Activated CD4-positive, alpha-beta memory T cell treated with anti-CD3 and anti-CD28 coated beads, Interleukin-2, amount 10 ng/mL, durations not matched to agents 7 days and 5 days (primary cell): ENCODE data around the gene DPYSL4. TPM values are rescaled to one million over a fixed set of nuclear protein-coding genes. Genes with fewer than 3 reads are reported as not detected.

Experiments
- CTCF ChIA-PET: fragments of 350-600 bp; sonication (Branson Sonifier 250); formaldehyde crosslinking; loops from one replicate; lab custom pipeline; 2021; ENCODE audit warnings: antibody characterized with exemption, inconsistent platforms; lab: Charles Lee
- POLR2A ChIA-PET: fragments of 350-600 bp; sonication (Branson Sonifier 250); formaldehyde crosslinking; loops from one replicate; lab custom pipeline; 2021; ENCODE audit warnings: antibody characterized with exemption; lab: Charles Lee
- DNase-seq: peaks from one replicate; pipeline ENCODE4 v3.0.0-alpha.2; 2020
- H3K27ac Mint-ChIP-seq: one replicate; pipeline ENCODE4 v1.8.0; 2021; ENCODE audit warnings: mild to moderate bottlenecking, mixed read lengths
- H3K27me3 Mint-ChIP-seq: one replicate; pipeline ENCODE4 v1.8.0; 2021; ENCODE audit warnings: mixed read lengths
- H3K36me3 Mint-ChIP-seq: one replicate; pipeline ENCODE4 v1.8.0; 2021; ENCODE audit warnings: low read depth, mixed read lengths
- H3K4me1 Mint-ChIP-seq: one replicate; pipeline ENCODE4 v1.8.0; 2021; ENCODE audit warnings: mixed read lengths
- H3K4me3 Mint-ChIP-seq: one replicate; pipeline ENCODE4 v1.8.0; 2021; ENCODE audit warnings: mild to moderate bottlenecking, mixed read lengths
- H3K9me3 Mint-ChIP-seq: one replicate; pipeline ENCODE4 v1.8.0; 2021; ENCODE audit warnings: mixed read lengths
- total RNA-seq, 2 experiments: library from RNA; stranded (reverse); gene quantifications; one replicate each; pipeline ENCODE4 v1.2.3, GENCODE V29; 2021

Gene DPYSL4
- total RNA-seq, 2 experiments from 2014 or later = 5.4 to 6.7 TPM

DNA sequence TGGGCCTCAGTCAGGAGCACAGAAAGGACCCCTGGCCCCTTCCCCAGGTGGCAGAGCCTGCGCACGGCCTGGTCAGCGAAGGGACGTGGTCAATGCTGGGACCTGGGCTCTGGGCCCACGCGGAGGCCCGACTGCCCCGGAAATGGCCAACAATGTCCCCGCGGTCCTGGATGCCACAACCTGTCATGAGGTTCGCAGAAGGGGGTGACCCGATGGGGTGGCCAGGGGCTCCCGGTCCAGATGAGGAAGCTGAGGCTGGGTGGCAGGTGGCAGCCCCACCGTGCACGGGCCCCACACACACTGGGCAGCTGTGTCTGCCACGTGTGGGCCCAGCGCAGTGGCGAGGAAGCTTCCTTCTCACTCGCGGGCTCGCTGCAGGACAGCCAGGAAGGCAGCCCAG, 49.4 kb downstream of the DPYSL4 start:
- H3K4me1 Mint-ChIP-seq = peaks cover 15% of the 10 kb centered on the region
- H3K4me3 Mint-ChIP-seq = no peak overlapping the region
- H3K27me3 Mint-ChIP-seq = no peaks in the 10 kb centered on the region
- no peak for DNase-seq
- H3K27ac Mint-ChIP-seq = no peak overlapping the region
- CTCF ChIA-PET = no interaction called here
- H3K36me3 Mint-ChIP-seq = no peaks in the 10 kb centered on the region
- H3K9me3 Mint-ChIP-seq = no peaks in the 10 kb centered on the region
- POLR2A ChIA-PET = no interaction called here

DNA sequence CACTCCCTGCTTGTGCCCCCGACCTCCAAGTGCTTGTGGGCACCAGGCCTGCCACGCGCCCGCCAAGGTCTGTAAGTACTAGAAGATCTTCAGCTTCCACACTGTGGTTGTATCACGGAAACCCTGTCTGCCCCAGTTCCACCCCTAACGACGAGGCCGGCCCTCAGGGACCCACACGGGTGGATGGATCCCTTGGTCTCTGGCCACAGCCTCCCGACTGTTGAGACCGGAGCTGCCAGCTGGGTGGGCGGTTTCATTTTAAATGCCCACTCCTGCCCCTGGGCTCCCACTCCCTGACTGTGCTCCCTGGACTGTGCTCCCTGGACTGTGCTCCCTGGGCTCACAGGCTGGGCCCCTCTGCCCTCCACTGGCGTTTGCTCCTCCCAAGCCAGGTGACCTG, 50.1 kb downstream of the DPYSL4 start:
- Mint-ChIP-seq H3K27me3 (no peaks in the 10 kb centered on the region), H3K36me3 (no peaks in the 10 kb centered on the region), H3K9me3 (no peaks in the 10 kb centered on the region), H3K27ac (no peak overlapping the region), H3K4me1 (peaks cover 11% of the 10 kb centered on the region), H3K4me3 (no peak overlapping the region)
- POLR2A ChIA-PET = no interaction called here
- DNase-seq = no peak
- CTCF ChIA-PET = no interaction called here

DNA sequence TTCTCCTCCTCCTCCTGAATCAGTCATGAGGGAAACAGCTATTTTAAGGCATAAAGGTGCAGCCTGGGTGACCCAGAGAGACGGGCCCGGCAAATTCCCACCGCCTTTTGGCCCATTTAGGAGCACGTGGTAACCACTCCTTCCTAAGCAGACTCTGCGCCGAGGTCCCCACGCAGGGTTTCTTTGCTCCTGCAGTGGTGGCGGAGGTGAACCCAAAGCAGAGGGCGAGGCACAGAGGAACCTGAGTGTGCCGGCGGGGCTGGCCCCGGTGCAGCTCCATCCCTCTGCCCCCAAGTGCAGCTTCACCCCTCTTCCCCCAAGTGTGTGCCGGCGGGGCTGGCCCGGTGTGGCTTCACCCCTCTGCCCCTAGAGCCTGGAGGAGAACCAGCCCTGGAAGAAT, 50.6 kb downstream of the DPYSL4 start:
- no peak overlapping the region for H3K4me3 Mint-ChIP-seq
- ChIA-PET POLR2A (no interaction called here), CTCF (no interaction called here)
- H3K27ac Mint-ChIP-seq = no peak overlapping the region
- no peaks in the 10 kb centered on the region for H3K27me3 Mint-ChIP-seq
- no peaks in the 10 kb centered on the region for H3K36me3 Mint-ChIP-seq
- no peak for DNase-seq
- H3K9me3 Mint-ChIP-seq = no peaks in the 10 kb centered on the region
- peaks cover 6% of the 10 kb centered on the region for H3K4me1 Mint-ChIP-seq

DNA sequence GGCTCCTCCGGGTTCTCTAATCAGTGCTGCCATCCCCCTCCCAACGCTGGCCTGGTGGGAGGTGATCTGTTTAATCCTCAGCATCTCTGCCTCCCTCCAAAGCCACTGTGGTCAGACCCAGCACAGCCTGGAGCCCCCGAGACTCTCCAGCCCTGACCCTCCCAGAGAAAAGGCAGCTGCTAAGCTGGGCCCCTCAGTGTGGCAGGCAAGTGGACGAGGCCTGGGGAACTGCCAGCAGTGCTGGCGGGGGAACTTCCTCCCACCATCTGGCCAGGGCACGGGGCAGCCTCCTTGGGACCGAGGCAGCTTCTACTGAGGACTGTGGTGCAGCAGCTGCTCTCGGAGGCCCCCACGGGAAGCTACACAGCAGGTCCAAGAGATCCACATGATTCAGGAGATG, 51.1 kb downstream of the DPYSL4 start:
- DNase-seq = no peak
- ChIA-PET CTCF (no interaction called here), POLR2A (no interaction called here)
- no peaks in the 10 kb centered on the region for H3K9me3 Mint-ChIP-seq
- no peaks in the 10 kb centered on the region for H3K27me3 Mint-ChIP-seq
- H3K36me3 Mint-ChIP-seq = no peaks in the 10 kb centered on the region
- H3K4me1 Mint-ChIP-seq = peaks cover 3% of the 10 kb centered on the region
- no peak overlapping the region for H3K4me3 Mint-ChIP-seq
- H3K27ac Mint-ChIP-seq = no peak overlapping the region

DNA sequence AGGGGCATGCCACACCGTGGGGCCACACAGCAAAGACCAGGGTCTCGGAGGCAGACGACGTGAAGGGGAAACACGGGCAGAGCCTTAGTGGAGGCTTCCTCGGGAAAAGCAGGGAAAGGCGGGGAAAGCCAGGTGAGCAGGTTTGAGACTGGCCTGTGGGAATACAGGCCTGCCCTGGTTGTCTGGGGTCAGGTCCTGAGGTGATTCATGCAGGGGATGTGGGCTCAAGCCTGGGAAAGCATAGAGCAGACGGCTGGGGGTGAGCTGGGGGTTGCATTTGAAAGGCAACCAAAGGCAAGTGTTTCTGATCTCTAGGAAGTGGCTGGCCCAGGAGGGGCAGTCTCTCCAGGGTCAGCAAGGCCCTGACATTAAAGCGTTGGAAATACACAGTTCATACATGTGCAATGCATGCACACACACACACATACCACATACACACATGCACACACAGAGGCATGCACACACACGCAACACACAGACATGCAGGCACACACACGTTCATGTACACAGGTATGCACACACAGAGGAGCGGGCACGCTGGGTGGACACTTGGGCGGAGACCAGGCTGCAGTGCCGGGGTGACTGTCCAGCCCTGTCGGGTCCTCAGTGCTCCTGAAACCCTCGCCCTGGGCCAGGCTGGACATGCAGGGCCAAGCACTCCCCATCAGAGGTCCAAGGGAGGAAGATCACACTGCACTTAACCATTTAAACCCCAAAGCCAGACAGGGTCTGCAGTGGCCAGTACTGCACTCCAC, 51.8 kb downstream of the DPYSL4 start:
- Mint-ChIP-seq H3K27me3 (no peaks in the 10 kb centered on the region), H3K4me3 (no peak overlapping the region), H3K36me3 (no peaks in the 10 kb centered on the region), H3K27ac (no peak overlapping the region), H3K9me3 (no peaks in the 10 kb centered on the region), H3K4me1 (no peaks in the 10 kb centered on the region)
- POLR2A ChIA-PET = no interaction called here
- CTCF ChIA-PET = no interaction called here
- DNase-seq = no peak

DNA sequence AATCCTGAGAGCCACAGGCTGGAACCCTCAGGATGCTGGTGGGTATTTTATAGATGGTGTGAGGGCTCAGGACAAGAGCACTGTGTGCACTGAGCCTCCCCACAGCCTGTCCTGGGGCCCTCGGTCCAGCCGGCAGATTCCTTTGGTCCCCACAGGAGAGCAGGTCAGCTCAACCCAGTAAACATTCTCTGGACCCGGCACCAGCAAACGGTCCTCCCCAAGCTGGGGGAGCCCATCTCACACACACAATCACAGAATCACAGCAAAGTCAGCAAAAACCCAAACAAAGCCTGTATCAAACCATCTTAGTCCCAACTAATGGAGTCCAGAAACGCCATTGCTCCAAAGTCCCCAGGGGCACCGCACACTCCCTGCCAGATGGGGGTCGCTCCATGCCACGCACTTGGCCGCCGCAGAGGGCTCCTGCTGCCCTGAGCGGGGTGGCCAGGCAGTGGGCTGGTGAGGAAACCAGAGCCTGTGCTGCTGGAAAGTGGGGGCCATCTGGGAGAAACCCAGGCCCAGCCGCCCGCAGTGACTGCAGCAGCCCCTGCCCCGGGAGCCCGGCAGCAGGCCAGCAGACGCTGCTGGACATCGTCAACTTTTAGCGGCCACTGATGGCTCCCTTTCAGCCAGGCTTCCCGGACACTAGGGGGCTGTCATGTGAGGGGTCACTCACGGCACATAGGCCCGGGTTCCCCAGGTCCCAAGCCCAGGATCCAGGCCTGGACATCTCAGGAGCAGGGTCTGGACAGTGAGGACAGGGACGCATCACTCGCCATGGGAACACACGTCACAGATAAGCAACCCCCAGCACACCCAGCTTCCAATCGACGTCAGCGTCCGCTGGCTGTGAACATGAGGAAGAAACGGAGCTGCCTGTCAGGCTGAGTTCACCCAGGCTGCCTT, 52.6 kb downstream of the DPYSL4 start:
- POLR2A ChIA-PET = no interaction called here
- H3K27ac Mint-ChIP-seq = no peak overlapping the region
- H3K27me3 Mint-ChIP-seq = no peaks in the 10 kb centered on the region
- CTCF ChIA-PET = no interaction called here
- H3K4me3 Mint-ChIP-seq = no peak overlapping the region
- no peaks in the 10 kb centered on the region for H3K4me1 Mint-ChIP-seq
- H3K36me3 Mint-ChIP-seq = no peaks in the 10 kb centered on the region
- DNase-seq = no peak
- no peaks in the 10 kb centered on the region for H3K9me3 Mint-ChIP-seq

DNA sequence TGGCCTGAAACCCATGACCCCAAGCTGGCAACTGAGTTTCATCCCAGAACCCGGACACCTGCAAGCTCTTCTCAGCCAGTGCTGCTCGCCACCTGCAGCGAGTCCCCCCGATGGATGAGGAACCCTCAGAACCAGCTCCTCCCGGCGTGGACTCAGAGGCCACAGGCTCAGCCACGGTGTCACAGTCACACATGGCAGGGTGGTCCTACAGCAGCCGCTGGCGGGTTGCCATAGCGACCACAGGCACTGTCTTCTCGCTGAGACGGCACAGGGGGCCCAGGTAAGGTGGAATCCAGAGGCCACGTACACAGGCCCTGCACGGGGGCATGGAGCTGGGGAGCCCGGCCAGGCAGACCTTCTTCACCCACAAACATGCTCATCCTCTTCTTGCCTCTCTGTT, 53.4 kb downstream of the DPYSL4 start:
- Mint-ChIP-seq H3K4me3 (no peak overlapping the region), H3K27ac (no peak overlapping the region), H3K36me3 (no peaks in the 10 kb centered on the region), H3K4me1 (no peaks in the 10 kb centered on the region), H3K27me3 (no peaks in the 10 kb centered on the region), H3K9me3 (no peaks in the 10 kb centered on the region)
- no peak for DNase-seq
- ChIA-PET POLR2A (no interaction called here), CTCF (no interaction called here)

DNA sequence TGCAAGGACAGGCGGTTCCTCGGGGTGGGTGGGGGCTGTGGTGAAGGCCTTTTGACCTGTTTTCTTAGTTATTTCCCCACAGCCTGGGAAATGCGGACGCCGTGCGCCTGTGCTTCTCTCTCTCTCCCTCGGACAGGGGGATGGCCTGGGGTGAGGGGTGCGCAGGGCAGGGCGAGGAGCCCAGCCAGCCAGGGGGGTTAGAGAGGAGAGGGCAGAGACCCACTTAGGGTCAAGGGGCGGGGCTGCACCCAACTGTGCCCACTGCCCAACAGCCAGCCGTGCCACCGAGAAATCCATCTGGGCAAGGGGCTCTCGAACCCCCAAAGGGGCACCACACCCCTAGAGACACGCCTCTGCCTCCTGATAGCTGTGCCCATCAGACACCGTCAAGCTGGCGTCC, 53.8 kb downstream of the DPYSL4 start:
- H3K36me3 Mint-ChIP-seq = no peaks in the 10 kb centered on the region
- no peak for DNase-seq
- H3K4me3 Mint-ChIP-seq = no peak overlapping the region
- no peaks in the 10 kb centered on the region for H3K9me3 Mint-ChIP-seq
- ChIA-PET CTCF (no interaction called here), POLR2A (no interaction called here)
- H3K4me1 Mint-ChIP-seq = no peaks in the 10 kb centered on the region
- H3K27me3 Mint-ChIP-seq = no peaks in the 10 kb centered on the region
- no peak overlapping the region for H3K27ac Mint-ChIP-seq

DNA sequence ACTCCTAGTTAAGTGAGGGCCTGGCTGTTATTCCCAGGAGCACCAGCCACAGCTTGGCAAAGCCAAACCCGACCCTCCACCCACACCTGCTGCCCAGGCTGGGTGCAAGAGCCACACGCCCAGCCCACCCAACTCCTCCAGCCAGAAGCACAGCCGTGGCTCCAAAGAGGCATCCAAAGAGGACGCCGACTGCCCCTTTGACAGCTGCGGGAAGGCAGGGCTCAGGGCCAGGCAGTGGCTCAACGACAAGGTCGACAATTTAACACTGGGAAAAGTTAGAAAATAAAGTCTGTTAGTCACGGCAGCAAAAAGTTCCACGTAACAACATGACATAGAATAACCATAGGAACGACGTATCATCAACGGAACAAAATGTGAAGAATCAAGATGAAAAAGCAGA, 54.3 kb downstream of the DPYSL4 start:
- Mint-ChIP-seq H3K36me3 (no peaks in the 10 kb centered on the region), H3K4me1 (no peaks in the 10 kb centered on the region), H3K9me3 (no peaks in the 10 kb centered on the region), H3K4me3 (no peak overlapping the region), H3K27ac (no peak overlapping the region), H3K27me3 (no peaks in the 10 kb centered on the region)
- ChIA-PET CTCF (no interaction called here), POLR2A (no interaction called here)
- no peak for DNase-seq

DNA sequence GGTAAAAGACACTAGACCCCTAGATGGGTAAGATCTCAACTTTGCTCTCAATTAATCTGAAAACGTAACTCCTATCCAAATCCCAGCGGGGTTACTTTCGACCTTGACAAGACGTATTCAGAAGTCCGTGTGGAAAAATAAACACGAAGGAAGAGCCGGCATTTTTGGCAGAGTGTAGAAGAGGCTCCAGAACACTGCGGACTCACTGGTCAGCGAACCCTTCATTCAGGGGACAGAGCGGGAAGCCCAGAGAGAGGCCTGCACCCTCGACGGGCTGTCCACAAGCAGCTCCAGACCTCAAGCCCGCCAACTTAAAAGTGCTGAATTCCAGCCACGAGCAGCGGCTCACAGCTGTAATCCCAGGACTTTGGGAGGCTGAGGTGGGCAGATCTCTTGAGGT, 54.7 kb downstream of the DPYSL4 start:
- H3K36me3 Mint-ChIP-seq = no peaks in the 10 kb centered on the region
- H3K27ac Mint-ChIP-seq = no peak overlapping the region
- H3K9me3 Mint-ChIP-seq = no peaks in the 10 kb centered on the region
- no peak for DNase-seq
- ChIA-PET POLR2A (no interaction called here), CTCF (no interaction called here)
- H3K4me1 Mint-ChIP-seq = no peaks in the 10 kb centered on the region
- no peaks in the 10 kb centered on the region for H3K27me3 Mint-ChIP-seq
- H3K4me3 Mint-ChIP-seq = no peak overlapping the region

DNA sequence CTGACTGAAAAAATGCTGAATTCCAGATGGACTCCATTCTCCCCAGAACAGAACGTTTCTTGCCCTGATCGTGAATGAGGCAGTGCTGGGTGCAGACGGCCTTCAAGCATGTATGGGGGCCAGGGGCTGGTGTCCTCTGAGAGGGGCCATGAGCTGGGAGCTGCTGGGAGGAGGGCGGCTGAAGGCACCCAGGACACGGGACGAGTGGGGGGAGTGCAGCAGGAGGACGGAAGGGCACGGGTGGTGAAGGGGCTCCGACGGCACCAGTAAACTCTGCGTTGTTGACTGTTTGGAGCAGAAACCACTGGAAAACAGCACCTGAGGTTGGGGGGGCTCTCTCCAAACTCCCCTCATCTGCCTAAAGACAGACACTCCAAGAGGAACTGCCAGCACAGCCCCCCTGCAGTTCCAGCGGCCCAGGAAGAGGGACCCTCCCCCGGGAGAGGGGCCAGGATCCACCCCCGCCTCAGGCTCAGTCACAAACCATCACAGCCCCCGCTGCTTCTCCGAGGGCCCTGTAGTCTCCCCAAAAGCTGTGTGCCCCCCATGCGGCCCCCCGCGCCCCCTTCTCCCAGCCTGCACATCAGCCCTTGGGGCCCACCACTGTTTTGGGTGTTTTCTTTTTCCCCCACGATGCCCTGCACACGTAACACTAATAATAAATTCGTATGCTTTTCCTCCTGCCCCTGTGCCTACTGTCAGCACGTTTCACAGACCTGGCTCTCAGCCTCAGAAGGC, 55.5 kb downstream of the DPYSL4 start:
- no peak overlapping the region for H3K4me3 Mint-ChIP-seq
- H3K4me1 Mint-ChIP-seq = no peaks in the 10 kb centered on the region
- H3K27ac Mint-ChIP-seq = no peak overlapping the region
- H3K36me3 Mint-ChIP-seq = no peaks in the 10 kb centered on the region
- H3K27me3 Mint-ChIP-seq = no peaks in the 10 kb centered on the region
- no peak for DNase-seq
- POLR2A ChIA-PET = no interaction called here
- CTCF ChIA-PET = no interaction called here
- no peaks in the 10 kb centered on the region for H3K9me3 Mint-ChIP-seq

DNA sequence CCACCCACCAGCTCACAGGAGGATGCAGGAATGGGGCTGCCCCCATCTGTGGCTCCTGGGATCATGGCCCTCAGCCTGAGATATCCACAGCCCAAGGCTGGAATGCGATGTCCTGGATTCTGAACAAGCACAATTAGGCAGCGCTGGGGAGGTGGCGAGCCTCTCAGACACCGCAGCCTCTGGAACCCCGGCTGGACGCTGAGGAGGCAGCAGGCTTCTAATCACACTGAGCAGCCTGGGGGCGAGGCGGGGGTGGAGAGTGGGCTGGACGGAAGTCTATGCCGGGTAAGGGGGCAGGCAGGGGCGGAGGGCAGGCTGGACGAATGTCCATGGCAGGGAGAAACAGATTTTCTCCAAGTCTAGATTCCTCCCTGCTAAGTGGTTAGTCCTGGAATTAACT, 56.4 kb downstream of the DPYSL4 start:
- no peak for DNase-seq
- H3K27ac Mint-ChIP-seq = no peak overlapping the region
- ChIA-PET CTCF (no interaction called here), POLR2A (no interaction called here)
- no peak overlapping the region for H3K4me3 Mint-ChIP-seq
- no peaks in the 10 kb centered on the region for H3K4me1 Mint-ChIP-seq
- no peaks in the 10 kb centered on the region for H3K9me3 Mint-ChIP-seq
- H3K36me3 Mint-ChIP-seq = no peaks in the 10 kb centered on the region
- no peaks in the 10 kb centered on the region for H3K27me3 Mint-ChIP-seq

DNA sequence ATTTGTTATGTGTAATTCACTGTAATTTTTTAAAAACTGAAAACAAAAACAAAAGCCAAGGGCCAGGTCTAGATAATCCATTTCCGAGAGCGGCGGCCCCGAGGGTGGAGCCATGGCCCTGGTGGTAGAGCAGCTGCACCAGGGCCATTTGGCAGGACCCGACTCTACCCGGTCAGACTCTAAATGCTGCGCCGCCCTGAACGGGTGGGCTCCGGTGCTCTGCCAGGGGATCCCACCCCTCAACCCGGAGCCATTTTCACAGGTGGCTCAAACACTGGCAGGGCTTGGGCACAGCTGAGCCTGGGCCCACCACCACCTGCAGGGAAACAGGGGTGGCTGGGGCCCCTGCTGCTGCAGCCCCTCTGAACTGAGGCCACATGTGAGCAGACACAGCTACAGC, 56.9 kb downstream of the DPYSL4 start:
- Mint-ChIP-seq H3K9me3 (no peaks in the 10 kb centered on the region), H3K4me1 (no peaks in the 10 kb centered on the region), H3K4me3 (no peak overlapping the region), H3K27ac (no peak overlapping the region), H3K36me3 (no peaks in the 10 kb centered on the region), H3K27me3 (no peaks in the 10 kb centered on the region)
- no peak for DNase-seq
- ChIA-PET CTCF (no interaction called here), POLR2A (no interaction called here)
